ENCODE data around the gene BMP7. TPM values are rescaled to one million over a fixed set of nuclear protein-coding genes. Genes with fewer than 3 reads are reported as not detected.

The BMP7 gene
- total and polyA plus RNA-seq, 2 experiments from 2014 or later: 15.9 to 22.8 TPM

DNA sequence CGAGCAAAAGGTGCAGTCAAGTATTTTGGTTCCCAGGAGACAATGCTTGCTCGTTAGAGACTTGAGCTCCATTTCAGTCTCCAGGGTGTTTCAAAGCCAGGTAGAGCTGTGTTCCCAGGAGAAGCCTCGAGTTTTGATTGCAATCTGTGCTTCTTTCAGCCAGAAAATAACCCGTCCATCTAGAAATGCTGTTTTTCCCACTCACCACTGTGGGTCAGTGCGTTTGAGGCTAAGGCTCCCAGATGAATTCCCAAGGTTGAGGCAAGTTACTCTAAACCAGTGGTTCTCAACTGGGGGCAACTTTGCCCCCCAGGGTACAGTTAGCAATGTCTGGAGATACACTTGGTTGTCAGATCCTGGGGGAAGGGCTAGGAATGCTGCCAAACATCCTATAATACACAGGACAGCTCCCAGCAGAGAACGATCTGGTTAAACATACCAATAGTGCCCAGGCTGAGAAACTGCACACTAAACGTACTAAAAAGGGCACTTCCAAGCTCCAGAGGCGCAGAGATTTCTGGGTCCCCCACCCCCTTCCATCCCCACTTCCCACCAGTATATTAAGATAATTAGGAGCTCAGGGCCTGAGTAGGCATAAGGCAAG, 13.8 kb downstream of the BMP7 start:
- Histone ChIP-seq H4K20me1 (replicated peaks; ENCODE audit: insufficient read depth) (no peaks in the 10 kb centered on the region), H3K27ac (ENCODE audit: low read depth) (0 out of 2 replicates have a peak overlapping the region, but pooled peaks have one; percentile 76), H3K27me3 (ENCODE audit: insufficient read depth) (no peaks in the 10 kb centered on the region), H3K9me2 (ENCODE audit: insufficient read depth) (no peaks in the 10 kb centered on the region), H2AFZ (no peak overlapping the region), H3K4me2 (no peak overlapping the region), H3K79me2 (replicated peaks; ENCODE audit: insufficient read depth) (peaks cover 45% of the 10 kb centered on the region), H3K4me1 (ENCODE audit: insufficient read depth) (peaks cover 31% of the 10 kb centered on the region), H3K4me3 (no peak overlapping the region), H3F3A (replicated peaks; ENCODE audit: low read depth) (no peaks in the 10 kb centered on the region), H3K36me3 (ENCODE audit: insufficient read depth) (no peaks in the 10 kb centered on the region)
- no peaks in the 10 kb centered on the region for H3K36me3 Mint-ChIP-seq (ENCODE audit: low read depth)
- peaks cover 37% of the 10 kb centered on the region for H3K4me1 Mint-ChIP-seq
- peaks cover 13% of the 10 kb centered on the region for H3K27me3 Mint-ChIP-seq (ENCODE audit: insufficient read depth, low read depth, poor library complexity)
- H3K27ac Mint-ChIP-seq: no peak overlapping the region
- no peak for ATAC-seq
- no peak for DNase-seq (ENCODE audit: low spot score)
- TF ChIP-seq, protein P1, sequence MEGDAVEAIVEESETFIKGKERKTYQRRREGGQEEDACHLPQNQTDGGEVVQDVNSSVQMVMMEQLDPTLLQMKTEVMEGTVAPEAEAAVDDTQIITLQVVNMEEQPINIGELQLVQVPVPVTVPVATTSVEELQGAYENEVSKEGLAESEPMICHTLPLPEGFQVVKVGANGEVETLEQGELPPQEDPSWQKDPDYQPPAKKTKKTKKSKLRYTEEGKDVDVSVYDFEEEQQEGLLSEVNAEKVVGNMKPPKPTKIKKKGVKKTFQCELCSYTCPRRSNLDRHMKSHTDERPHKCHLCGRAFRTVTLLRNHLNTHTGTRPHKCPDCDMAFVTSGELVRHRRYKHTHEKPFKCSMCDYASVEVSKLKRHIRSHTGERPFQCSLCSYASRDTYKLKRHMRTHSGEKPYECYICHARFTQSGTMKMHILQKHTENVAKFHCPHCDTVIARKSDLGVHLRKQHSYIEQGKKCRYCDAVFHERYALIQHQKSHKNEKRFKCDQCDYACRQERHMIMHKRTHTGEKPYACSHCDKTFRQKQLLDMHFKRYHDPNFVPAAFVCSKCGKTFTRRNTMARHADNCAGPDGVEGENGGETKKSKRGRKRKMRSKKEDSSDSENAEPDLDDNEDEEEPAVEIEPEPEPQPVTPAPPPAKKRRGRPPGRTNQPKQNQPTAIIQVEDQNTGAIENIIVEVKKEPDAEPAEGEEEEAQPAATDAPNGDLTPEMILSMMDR (conservative IDR thresholded peaks at IDR 0.05; ENCODE audit: low read depth in 2 of 2): 0 out of 4 replicates have a peak, but pooled peaks of 1 of the 2 experiments have one; percentile 10
- TF ChIP-seq NANOG (IDR thresholded peaks at IDR 0.05; ENCODE audit: borderline replicate concordance): no peak
- TF ChIP-seq, protein P2, sequence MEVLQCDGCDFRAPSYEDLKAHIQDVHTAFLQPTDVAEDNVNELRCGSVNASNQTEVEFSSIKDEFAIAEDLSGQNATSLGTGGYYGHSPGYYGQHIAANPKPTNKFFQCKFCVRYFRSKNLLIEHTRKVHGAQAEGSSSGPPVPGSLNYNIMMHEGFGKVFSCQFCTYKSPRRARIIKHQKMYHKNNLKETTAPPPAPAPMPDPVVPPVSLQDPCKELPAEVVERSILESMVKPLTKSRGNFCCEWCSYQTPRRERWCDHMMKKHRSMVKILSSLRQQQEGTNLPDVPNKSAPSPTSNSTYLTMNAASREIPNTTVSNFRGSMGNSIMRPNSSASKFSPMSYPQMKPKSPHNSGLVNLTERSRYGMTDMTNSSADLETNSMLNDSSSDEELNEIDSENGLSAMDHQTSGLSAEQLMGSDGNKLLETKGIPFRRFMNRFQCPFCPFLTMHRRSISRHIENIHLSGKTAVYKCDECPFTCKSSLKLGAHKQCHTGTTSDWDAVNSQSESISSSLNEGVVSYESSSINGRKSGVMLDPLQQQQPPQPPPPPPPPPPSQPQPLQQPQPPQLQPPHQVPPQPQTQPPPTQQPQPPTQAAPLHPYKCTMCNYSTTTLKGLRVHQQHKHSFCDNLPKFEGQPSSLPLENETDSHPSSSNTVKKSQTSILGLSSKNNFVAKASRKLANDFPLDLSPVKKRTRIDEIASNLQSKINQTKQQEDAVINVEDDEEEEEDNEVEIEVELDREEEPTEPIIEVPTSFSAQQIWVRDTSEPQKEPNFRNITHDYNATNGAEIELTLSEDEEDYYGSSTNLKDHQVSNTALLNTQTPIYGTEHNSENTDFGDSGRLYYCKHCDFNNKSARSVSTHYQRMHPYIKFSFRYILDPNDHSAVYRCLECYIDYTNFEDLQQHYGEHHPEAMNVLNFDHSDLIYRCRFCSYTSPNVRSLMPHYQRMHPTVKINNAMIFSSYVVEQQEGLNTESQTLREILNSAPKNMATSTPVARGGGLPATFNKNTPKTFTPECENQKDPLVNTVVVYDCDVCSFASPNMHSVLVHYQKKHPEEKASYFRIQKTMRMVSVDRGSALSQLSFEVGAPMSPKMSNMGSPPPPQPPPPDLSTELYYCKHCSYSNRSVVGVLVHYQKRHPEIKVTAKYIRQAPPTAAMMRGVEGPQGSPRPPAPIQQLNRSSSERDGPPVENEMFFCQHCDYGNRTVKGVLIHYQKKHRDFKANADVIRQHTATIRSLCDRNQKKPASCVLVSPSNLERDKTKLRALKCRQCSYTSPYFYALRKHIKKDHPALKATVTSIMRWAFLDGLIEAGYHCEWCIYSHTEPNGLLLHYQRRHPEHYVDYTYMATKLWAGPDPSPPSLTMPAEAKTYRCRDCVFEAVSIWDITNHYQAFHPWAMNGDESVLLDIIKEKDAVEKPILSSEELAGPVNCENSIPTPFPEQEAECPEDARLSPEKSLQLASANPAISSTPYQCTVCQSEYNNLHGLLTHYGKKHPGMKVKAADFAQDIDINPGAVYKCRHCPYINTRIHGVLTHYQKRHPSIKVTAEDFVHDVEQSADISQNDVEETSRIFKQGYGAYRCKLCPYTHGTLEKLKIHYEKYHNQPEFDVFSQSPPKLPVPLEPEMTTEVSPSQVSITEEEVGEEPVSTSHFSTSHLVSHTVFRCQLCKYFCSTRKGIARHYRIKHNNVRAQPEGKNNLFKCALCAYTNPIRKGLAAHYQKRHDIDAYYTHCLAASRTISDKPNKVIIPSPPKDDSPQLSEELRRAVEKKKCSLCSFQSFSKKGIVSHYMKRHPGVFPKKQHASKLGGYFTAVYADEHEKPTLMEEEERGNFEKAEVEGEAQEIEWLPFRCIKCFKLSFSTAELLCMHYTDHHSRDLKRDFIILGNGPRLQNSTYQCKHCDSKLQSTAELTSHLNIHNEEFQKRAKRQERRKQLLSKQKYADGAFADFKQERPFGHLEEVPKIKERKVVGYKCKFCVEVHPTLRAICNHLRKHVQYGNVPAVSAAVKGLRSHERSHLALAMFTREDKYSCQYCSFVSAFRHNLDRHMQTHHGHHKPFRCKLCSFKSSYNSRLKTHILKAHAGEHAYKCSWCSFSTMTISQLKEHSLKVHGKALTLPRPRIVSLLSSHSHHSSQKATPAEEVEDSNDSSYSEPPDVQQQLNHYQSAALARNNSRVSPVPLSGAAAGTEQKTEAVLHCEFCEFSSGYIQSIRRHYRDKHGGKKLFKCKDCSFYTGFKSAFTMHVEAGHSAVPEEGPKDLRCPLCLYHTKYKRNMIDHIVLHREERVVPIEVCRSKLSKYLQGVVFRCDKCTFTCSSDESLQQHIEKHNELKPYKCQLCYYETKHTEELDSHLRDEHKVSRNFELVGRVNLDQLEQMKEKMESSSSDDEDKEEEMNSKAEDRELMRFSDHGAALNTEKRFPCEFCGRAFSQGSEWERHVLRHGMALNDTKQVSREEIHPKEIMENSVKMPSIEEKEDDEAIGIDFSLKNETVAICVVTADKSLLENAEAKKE (CRISPR knock-in tag; IDR thresholded peaks at IDR 0.05): no peak
- H3K9me3 Mint-ChIP-seq: peaks cover 4% of the 10 kb centered on the region
- no peak overlapping the region for H3K4me3 Mint-ChIP-seq

Measured in GM23338 (cell line).